HL-60/S4 (cell line): ENCODE results near the gene ID3.

Experiments used
- in situ Hi-C: fragments of 300-500 bp; cut with MboI; formaldehyde crosslinking; loops from 2 replicates; pipeline ENCODE4 v1.14.3; 2022; ENCODE audit warnings: low sequenced_read_pairs

ID3 gene

GRCh38 chr1:23553231-23554126, 5.8 kb downstream of the ID3 start:
- in situ Hi-C loops = no loop called here

GRCh38 chr1:23551849-23552248, 7.5 kb downstream of the ID3 start:
- in situ Hi-C loops = no loop called here

GRCh38 chr1:23548704-23549143, 10.6 kb downstream of the ID3 start:
- in situ Hi-C loops = loop anchor here (5.0 kb wide), 1 partner anchor 89 kb away; no protein-coding TSS in a partner anchor

GRCh38 chr1:23546897-23547584, 12.3 kb downstream of the ID3 start:
- in situ Hi-C loops = loop anchor here (5.0 kb wide), 1 partner anchor 90 kb away; no protein-coding TSS in a partner anchor

- in situ Hi-C loops = loop anchor here (5.0 kb wide), 1 partner anchor 91 kb away; no protein-coding TSS in a partner anchor
Measured at GRCh38 chr1:23545851-23546250, 13.4 kb downstream of the ID3 start.

- in situ Hi-C loops = loop anchor here (5.0 kb wide), 2 partner anchors 47 to 93 kb away; no protein-coding TSS in a partner anchor
Measured at GRCh38 chr1:23544444-23545389, 14.6 kb downstream of the ID3 start.

- in situ Hi-C loops = loop anchor here (5.0 kb wide), 1 partner anchor 47 kb away; no protein-coding TSS in a partner anchor
Measured at GRCh38 chr1:23543707-23544443, 15.4 kb downstream of the ID3 start.

- in situ Hi-C loops = loop anchor here (5.0 kb wide), 1 partner anchor 46 kb away; no protein-coding TSS in a partner anchor
Measured at GRCh38 chr1:23542940-23543339, 16.4 kb downstream of the ID3 start.

- in situ Hi-C loops = loop anchor here (5.0 kb wide), 1 partner anchor 42 kb away; no protein-coding TSS in a partner anchor
Measured at GRCh38 chr1:23539698-23540266, 19.5 kb downstream of the ID3 start.

GRCh38 chr1:23537296-23537973, 21.9 kb downstream of the ID3 start:
- in situ Hi-C loops = no loop called here

- in situ Hi-C loops = no loop called here
Measured at GRCh38 chr1:23533246-23534023, 25.9 kb downstream of the ID3 start.

- in situ Hi-C loops = no loop called here
Measured at GRCh38 chr1:23531562-23532094, 27.7 kb downstream of the ID3 start.

- in situ Hi-C loops = no loop called here
Measured at GRCh38 chr1:23530747-23531561, 28.3 kb downstream of the ID3 start, which contains the start of gene E2F2. E2F2 (minus strand) TSS chr1:23531233; CDS start chr1:23530793, 440 bp downstream.

- in situ Hi-C loops = no loop called here
Measured at GRCh38 chr1:23530087-23530746, 29.1 kb downstream of the ID3 start.

- in situ Hi-C loops = no loop called here
Measured at GRCh38 chr1:23529146-23530086, 29.9 kb downstream of the ID3 start.
